GM12874 (cell line): ENCODE measurements around the gene STK4.

Experiments used
- CTCF ChIP-seq: IDR thresholded peaks from 2 replicates; pipeline ENCODE4 v1.5.1; 2011; ENCODE audit warnings: low read depth, mild to moderate bottlenecking, control low read depth, low read length, moderate library complexity; ENCODE audit not compliant: insufficient read depth

Gene STK4

GRCh38 chr20:44942264-44942973, 23.9 kb upstream of the STK4 start:
- no peak for TF ChIP-seq CTCF

- no peak for TF ChIP-seq CTCF
Measured at GRCh38 chr20:44943828-44944227, 22.5 kb upstream of the STK4 start.

- no peak for TF ChIP-seq CTCF
Measured at GRCh38 chr20:44945261-44945660, 21.1 kb upstream of the STK4 start.

- TF ChIP-seq CTCF = no peak
Measured at GRCh38 chr20:44946271-44946852, 19.9 kb upstream of the STK4 start.

GRCh38 chr20:44948107-44948506, 18.2 kb upstream of the STK4 start:
- TF ChIP-seq CTCF = no peak

- TF ChIP-seq CTCF = no peak
Measured at GRCh38 chr20:44948513-44948912, 17.8 kb upstream of the STK4 start.

- no peak for TF ChIP-seq CTCF
Measured at GRCh38 chr20:44950368-44950767, 15.9 kb upstream of the STK4 start.
